ENCODE data around the gene APEX2.

APEX2 gene

GRCh38 chrX:55029291-55029690 is 29.1 kb downstream of the APEX2 start:
- no peak overlapping the region for H3K4me3 ChIP-seq (ENCODE audit: low read depth, low read length, poor library complexity, severe bottlenecking)
- TF ChIP-seq, protein P1, sequence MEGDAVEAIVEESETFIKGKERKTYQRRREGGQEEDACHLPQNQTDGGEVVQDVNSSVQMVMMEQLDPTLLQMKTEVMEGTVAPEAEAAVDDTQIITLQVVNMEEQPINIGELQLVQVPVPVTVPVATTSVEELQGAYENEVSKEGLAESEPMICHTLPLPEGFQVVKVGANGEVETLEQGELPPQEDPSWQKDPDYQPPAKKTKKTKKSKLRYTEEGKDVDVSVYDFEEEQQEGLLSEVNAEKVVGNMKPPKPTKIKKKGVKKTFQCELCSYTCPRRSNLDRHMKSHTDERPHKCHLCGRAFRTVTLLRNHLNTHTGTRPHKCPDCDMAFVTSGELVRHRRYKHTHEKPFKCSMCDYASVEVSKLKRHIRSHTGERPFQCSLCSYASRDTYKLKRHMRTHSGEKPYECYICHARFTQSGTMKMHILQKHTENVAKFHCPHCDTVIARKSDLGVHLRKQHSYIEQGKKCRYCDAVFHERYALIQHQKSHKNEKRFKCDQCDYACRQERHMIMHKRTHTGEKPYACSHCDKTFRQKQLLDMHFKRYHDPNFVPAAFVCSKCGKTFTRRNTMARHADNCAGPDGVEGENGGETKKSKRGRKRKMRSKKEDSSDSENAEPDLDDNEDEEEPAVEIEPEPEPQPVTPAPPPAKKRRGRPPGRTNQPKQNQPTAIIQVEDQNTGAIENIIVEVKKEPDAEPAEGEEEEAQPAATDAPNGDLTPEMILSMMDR (IDR thresholded peaks at IDR 0.05; ENCODE audit: low read length) = no peak
- no peak for TF ChIP-seq EZH2 (IDR thresholded peaks at IDR 0.05; ENCODE audit: borderline replicate concordance, low read length)
- no peak overlapping the region for H3K4me2 ChIP-seq (ENCODE audit: low read length)
- H3K79me2 ChIP-seq (ENCODE audit: insufficient read depth, low read length) = no peaks in the 10 kb centered on the region
- H3K27me3 ChIP-seq (ENCODE audit: insufficient read depth, low read length) = no peaks in the 10 kb centered on the region
- no peaks in the 10 kb centered on the region for H3K4me1 ChIP-seq (ENCODE audit: insufficient read depth, low read length, severe bottlenecking)
- no peaks in the 10 kb centered on the region for H3K9me3 ChIP-seq (ENCODE audit: low read length)
- no peak overlapping the region for H3K27ac ChIP-seq (ENCODE audit: low read depth, low read length, poor library complexity, severe bottlenecking)
- H2AFZ ChIP-seq (ENCODE audit: low read length) = no peak overlapping the region
- no peak overlapping the region for H3K9ac ChIP-seq (ENCODE audit: low read length)
- no peaks in the 10 kb centered on the region for H3F3A ChIP-seq (ENCODE audit: insufficient read depth, low read length)
- H3K9me2 ChIP-seq (ENCODE audit: low read depth, low read length) = no peaks in the 10 kb centered on the region
- H3K36me3 ChIP-seq (ENCODE audit: insufficient read depth, low read length) = no peaks in the 10 kb centered on the region
- H4K20me1 ChIP-seq (ENCODE audit: insufficient read depth, low read length) = no peaks in the 10 kb centered on the region

GRCh38 chrX:55030271-55031205 is 30.4 kb downstream of the APEX2 start, which contains the start of gene ALAS2:
TSS of gene ALAS2 (minus strand) at chrX:55030977. CDS start at chrX:55026000, 4,977 bp downstream.
- H3K4me3 ChIP-seq (ENCODE audit: low read depth, low read length, poor library complexity, severe bottlenecking) = no peak within 1 kb of the TSS

GRCh38 chrX:55033429-55033828 is 33.3 kb downstream of the APEX2 start:
- Histone ChIP-seq H2AFZ (ENCODE audit: low read length) (no peak overlapping the region), H3K27ac (ENCODE audit: low read depth, low read length, poor library complexity, severe bottlenecking) (no peak overlapping the region), H3K27me3 (ENCODE audit: insufficient read depth, low read length) (no peaks in the 10 kb centered on the region), H3K4me2 (ENCODE audit: low read length) (no peak overlapping the region), H3K79me2 (ENCODE audit: insufficient read depth, low read length) (no peaks in the 10 kb centered on the region), H4K20me1 (ENCODE audit: insufficient read depth, low read length) (no peaks in the 10 kb centered on the region), H3K36me3 (ENCODE audit: insufficient read depth, low read length) (no peaks in the 10 kb centered on the region), H3F3A (ENCODE audit: insufficient read depth, low read length) (no peaks in the 10 kb centered on the region), H3K9ac (ENCODE audit: low read length) (no peak overlapping the region), H3K4me3 (ENCODE audit: low read depth, low read length, poor library complexity, severe bottlenecking) (no peak overlapping the region), H3K4me1 (ENCODE audit: insufficient read depth, low read length, severe bottlenecking) (no peaks in the 10 kb centered on the region), H3K9me3 (ENCODE audit: low read length) (no peaks in the 10 kb centered on the region), H3K9me2 (ENCODE audit: low read depth, low read length) (no peaks in the 10 kb centered on the region)
- TF ChIP-seq, protein P1 (IDR thresholded peaks at IDR 0.05; ENCODE audit: low read length) = no peak
- TF ChIP-seq EZH2 (IDR thresholded peaks at IDR 0.05; ENCODE audit: borderline replicate concordance, low read length) = no peak

More at GRCh38 chrX:55030271-55031205, 30.4 kb downstream of the APEX2 start, which contains the start of gene ALAS2:
- Histone ChIP-seq H3K36me3 (ENCODE audit: insufficient read depth, low read length) (no peaks in the 10 kb centered on the region), H3K9me2 (ENCODE audit: low read depth, low read length) (no peaks in the 10 kb centered on the region), H3K9me3 (ENCODE audit: low read length) (no peaks in the 10 kb centered on the region), H3K79me2 (ENCODE audit: insufficient read depth, low read length) (no peaks in the 10 kb centered on the region), H3K27ac (ENCODE audit: low read depth, low read length, poor library complexity, severe bottlenecking) (no peak within 1 kb of the TSS), H3K4me2 (ENCODE audit: low read length) (no peak within 1 kb of the TSS), H2AFZ (ENCODE audit: low read length) (no peak within 1 kb of the TSS), H3K9ac (ENCODE audit: low read length) (no peak within 1 kb of the TSS), H3K27me3 (ENCODE audit: insufficient read depth, low read length) (no peaks in the 10 kb centered on the region), H3F3A (ENCODE audit: insufficient read depth, low read length) (no peaks in the 10 kb centered on the region), H3K4me1 (ENCODE audit: insufficient read depth, low read length, severe bottlenecking) (no peaks in the 10 kb centered on the region), H4K20me1 (ENCODE audit: insufficient read depth, low read length) (no peaks in the 10 kb centered on the region)
- TF ChIP-seq, protein P1 (IDR thresholded peaks at IDR 0.05; ENCODE audit: low read length) = no peak
- no peak for TF ChIP-seq EZH2 (IDR thresholded peaks at IDR 0.05; ENCODE audit: borderline replicate concordance, low read length)

Measured in OCI-LY1 (cell line).